Measurements from ENCODE around the gene TNFRSF17.
A peak's percentile ranks its signal among the peaks of the same experiment; 100 is the strongest.
"Not testable (repeated sequence)": the region's sequence is repeated elsewhere in the genome, so short reads cannot be mapped to it uniquely, and the experiment has no call there.

The TNFRSF17 gene

DNA sequence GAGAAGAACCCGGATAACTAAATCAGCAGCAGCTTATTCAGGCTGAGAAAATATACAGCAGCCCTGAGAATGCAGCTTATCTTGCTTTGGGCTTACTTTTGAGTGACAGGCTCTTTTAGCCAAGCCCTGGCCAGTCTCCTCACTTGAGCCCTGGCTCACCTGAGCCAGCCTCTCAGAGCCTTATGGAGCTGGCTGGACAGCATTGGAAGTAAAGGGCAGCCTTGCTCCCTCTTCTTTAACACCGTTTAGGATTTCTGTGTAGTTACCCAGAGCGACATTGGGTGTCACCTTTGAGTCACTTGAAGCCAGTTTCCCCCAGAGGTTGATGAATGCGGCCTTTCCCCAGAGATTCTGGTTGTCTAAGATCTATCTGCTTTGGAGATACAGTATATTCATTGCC is 15.5 kb upstream of the TNFRSF17 start:
- DNase-seq (ENCODE audit: low spot score), result peak; percentile 77
- TF ChIP-seq, protein P1, sequence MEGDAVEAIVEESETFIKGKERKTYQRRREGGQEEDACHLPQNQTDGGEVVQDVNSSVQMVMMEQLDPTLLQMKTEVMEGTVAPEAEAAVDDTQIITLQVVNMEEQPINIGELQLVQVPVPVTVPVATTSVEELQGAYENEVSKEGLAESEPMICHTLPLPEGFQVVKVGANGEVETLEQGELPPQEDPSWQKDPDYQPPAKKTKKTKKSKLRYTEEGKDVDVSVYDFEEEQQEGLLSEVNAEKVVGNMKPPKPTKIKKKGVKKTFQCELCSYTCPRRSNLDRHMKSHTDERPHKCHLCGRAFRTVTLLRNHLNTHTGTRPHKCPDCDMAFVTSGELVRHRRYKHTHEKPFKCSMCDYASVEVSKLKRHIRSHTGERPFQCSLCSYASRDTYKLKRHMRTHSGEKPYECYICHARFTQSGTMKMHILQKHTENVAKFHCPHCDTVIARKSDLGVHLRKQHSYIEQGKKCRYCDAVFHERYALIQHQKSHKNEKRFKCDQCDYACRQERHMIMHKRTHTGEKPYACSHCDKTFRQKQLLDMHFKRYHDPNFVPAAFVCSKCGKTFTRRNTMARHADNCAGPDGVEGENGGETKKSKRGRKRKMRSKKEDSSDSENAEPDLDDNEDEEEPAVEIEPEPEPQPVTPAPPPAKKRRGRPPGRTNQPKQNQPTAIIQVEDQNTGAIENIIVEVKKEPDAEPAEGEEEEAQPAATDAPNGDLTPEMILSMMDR (IDR thresholded peaks at IDR 0.05; ENCODE audit: extremely low read depth, missing control alignments), result peak; percentile 66

DNA sequence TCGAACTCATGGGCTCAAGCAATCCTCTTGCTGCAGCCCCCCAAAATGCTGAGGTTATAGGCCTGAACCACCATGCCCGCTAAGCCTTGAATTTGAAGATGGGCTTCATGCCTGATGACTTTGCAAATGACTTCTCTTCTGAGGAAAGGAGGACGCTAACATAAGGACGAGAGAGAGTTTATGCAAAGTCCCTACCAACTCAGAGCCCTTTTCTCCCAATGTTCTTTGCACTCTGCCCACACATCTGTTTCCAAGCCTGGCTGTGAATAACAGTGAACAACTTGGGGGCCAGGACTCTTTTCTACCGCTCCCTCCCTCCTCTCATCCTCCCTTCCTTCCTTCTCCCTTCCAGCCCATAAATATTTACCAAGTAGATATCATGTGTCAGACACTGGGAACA is 14.6 kb upstream of the TNFRSF17 start:
- DNase-seq (ENCODE audit: low spot score), result no peak
- TF ChIP-seq, protein P1 (IDR thresholded peaks at IDR 0.05; ENCODE audit: extremely low read depth, missing control alignments), result no peak

DNA sequence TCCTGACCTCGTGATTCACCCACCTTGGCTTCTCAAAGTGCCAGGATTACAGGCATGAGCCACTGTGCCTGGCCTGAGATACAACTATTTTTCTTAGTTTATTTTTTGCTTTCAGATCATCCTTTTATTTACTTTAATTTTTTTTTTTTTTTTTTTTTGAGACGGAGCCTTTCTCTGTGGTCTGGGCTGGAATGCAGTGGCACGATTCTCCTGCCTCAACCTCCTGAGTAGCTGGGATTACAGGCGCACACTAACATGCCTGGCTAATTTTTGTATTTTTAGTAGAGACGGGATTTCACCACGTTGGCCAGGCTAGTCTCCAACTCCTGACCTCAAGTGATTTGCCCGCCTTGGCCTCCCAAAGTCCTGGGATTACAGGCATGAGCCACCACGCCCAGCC is 11.4 kb upstream of the TNFRSF17 start:
- DNase-seq (ENCODE audit: low spot score), result not testable (repeated sequence)

DNA sequence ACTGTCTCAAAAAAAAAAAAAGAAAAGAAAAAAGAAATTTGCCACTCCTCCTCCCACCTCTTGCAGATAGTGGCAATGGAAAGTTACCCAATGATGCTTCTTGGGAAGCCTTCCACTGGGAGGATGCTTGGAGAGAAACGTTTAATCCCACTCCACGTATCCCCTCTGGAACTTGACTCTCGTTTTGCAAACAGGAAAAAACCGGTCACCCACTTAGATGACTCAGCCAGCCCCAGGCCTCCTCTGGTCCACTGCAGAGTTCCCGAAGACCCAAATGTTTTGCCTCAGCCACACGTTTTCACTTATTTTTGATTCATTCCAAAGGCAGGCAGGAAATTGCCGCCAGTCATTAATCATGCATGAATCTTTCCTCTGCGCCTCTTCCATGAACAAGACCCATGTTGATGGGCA is 9.3 kb upstream of the TNFRSF17 start:
- no peak for DNase-seq (ENCODE audit: low spot score)
- TF ChIP-seq, protein P1 (IDR thresholded peaks at IDR 0.05; ENCODE audit: extremely low read depth, missing control alignments), result no peak

DNA sequence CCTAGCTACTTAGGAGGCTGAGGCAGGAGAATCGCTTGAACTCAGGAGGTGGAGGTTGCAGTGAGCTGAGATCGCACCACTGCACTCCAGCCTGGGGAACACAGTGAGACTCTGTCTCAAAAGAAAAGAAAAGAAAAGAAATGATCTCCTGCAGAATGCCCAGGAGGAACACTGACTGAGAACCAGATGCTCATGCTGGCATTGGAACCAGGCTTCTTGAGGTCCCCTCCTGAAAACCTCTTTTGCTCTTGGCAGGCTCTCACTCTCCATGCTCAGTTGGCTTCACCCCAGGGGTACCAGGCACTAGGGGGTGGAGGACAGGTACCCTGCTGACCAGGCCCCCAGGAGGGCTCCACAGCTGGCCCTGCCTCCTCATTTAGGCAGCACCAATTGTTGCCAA is 8.5 kb upstream of the TNFRSF17 start:
- TF ChIP-seq, protein P1 (IDR thresholded peaks at IDR 0.05; ENCODE audit: extremely low read depth, missing control alignments), result no peak
- DNase-seq (ENCODE audit: low spot score), result no peak

DNA sequence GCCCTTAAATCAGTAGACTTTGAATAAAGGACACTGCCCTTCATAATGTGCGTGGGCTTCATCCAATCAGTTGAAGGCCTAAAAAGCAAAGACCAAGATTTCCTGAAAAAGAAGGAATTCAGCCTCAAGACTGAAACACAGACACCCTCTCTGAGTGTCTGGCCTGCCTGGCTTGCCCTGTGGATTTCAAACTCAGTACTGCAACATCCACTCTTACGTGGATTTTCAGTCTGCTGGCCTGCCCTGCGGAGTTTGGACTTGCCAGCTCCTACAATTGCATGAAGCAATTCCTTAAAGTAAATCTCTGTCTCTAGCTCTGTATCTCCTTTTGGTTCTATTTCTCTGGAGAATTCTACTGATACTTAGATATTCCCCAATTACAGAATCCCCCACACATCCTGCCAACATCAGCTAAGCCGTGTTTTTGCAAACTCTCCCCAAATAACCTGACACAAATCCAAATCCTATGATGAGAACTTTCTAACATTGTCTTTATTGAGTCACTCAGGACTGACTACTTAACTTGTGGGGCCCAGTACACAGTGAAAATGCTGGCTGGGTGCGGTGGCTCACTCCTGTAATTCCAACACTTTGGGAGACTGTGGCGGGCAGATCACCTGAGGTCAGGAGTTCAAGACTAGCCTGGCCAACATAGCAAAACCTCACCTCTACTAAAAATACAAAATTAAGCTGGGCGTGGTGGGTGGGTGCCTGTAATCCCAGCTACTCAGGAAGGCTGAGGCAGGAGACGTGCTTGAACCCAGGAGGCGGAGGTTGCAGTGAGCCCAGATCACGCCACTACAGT is 7.2 kb upstream of the TNFRSF17 start:
- DNase-seq (ENCODE audit: low spot score), result no peak
- TF ChIP-seq, protein P1 (IDR thresholded peaks at IDR 0.05; ENCODE audit: extremely low read depth, missing control alignments), result no peak

DNA sequence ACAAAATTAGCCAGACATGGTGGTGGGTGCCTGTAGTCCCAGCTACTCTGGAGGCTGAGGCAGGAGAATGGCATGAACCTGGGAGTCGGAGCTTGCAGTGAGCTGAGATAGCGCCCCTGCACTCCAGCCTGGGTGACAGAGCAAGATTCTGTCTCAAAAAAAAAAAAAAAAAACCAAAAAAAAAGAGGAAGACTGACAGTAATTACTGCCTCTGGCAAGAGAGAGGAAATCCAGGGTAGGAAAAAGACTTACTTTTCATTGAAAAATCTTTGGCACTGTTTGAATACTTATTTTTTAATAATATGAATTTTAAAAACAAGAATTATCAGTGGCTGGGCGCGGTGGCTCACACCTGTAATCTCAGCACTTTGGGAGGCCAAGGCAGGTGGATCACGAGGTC is 2.6 kb upstream of the TNFRSF17 start:
- DNase-seq (ENCODE audit: low spot score), result not testable (repeated sequence)

DNA sequence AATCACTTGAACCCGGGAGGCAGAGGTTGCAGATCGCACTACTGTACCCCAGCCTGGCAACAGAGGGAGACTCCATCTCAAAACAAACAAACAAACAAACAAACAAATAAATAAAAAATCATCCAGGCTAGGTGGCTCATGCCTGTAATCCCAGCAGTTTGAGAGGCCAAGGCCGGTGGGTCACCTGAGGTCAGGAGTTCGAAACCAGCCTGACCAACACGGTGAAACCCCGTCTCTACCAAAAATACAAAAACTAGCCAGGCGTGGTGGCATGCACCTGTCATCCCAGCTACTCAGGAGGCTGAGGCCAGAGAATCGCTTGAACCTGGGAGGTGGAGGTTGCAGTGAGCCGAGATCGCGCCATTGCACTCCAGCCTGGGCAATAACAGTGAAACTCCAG is 2.0 kb upstream of the TNFRSF17 start:
- DNase-seq (ENCODE audit: low spot score), result not testable (repeated sequence)

DNA sequence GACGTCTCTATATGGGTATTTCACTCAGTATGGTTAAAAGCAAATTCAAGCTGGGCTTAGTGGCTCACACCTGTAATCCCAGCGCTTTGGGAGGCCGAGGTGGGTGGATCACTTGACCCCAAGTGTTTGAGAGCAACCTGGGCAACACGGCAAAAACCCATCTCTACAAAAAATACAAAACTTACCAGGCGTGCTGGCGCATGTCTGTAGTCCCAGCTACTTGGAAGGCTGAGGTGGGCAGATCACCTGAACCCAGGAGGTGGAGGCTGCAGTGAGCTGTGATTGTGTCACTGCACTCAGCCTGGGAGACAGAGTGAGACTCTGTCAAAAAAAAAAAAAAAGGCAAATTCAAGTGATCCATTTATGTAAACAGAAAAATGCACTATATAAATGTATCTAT is 1.3 kb upstream of the TNFRSF17 start:
- no peak for DNase-seq (ENCODE audit: low spot score)
- TF ChIP-seq, protein P1 (IDR thresholded peaks at IDR 0.05; ENCODE audit: extremely low read depth, missing control alignments), result no peak

Measured in GM20000 (cell line).